ENCODE data around the gene CXCL17.

Gene CXCL17

DNA sequence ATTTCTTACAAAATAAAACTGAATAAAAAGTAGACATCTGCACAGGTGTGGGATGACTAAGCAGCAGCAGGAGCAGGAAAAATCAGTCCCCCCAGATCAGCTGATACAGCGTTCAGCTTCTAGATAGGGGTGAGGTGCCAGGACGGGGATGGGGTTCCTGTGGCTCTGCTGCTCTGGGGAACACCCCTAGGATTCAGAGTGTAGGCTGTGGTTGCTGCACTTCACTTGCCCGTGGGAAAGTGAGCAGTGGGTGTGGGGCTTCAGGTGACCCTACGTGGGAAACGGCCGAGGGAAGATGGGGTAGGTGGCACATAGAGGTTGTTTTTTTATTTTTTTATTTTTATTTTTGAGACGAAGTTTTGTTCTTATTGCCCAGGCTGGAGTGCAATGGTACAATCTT, 3.2 kb upstream of the CXCL17 start:
- Histone ChIP-seq H3K9me3 (ENCODE audit: insufficient read depth, low read length) (no peaks in the 10 kb centered on the region), H2AFZ (ENCODE audit: low read depth, low read length, severe bottlenecking) (no peak overlapping the region), H3K27me3 (ENCODE audit: low read length) (no peaks in the 10 kb centered on the region), H4K20me1 (ENCODE audit: low read depth, low read length) (no peaks in the 10 kb centered on the region), H3K36me3 (ENCODE audit: low read length) (no peaks in the 10 kb centered on the region), H3K9ac (ENCODE audit: low read length) (no peak overlapping the region), H3K4me2 (ENCODE audit: low read depth, low read length, poor library complexity, severe bottlenecking) (no peak overlapping the region), H3K4me3 (ENCODE audit: insufficient read depth, low read length, poor library complexity, severe bottlenecking) (no peak overlapping the region), H3F3A (ENCODE audit: insufficient read depth) (no peaks in the 10 kb centered on the region), H3K9me2 (replicated peaks; ENCODE audit: insufficient read depth, low read length) (no peaks in the 10 kb centered on the region), H3K27ac (ENCODE audit: low read depth, low read length) (no peak overlapping the region), H3K79me2 (ENCODE audit: insufficient read depth, low read length) (no peaks in the 10 kb centered on the region)
- TF ChIP-seq CTCF (IDR thresholded peaks at IDR 0.05; ENCODE audit: insufficient read depth, low read length, poor library complexity, severe bottlenecking) (no peak), EZH2phosphoT487 (conservative IDR thresholded peaks at IDR 0.05; ENCODE audit: low read length) (no peak)

GRCh38 chr19:42443944-42444398, 1.2 kb upstream of the CXCL17 start:
- H3K9me3 ChIP-seq (ENCODE audit: insufficient read depth, low read length) = no peaks in the 10 kb centered on the region
- H2AFZ ChIP-seq (ENCODE audit: low read depth, low read length, severe bottlenecking) = no peak overlapping the region
- no peaks in the 10 kb centered on the region for H3K79me2 ChIP-seq (ENCODE audit: insufficient read depth, low read length)
- no peaks in the 10 kb centered on the region for H3K9me2 ChIP-seq (replicated peaks; ENCODE audit: insufficient read depth, low read length)
- no peaks in the 10 kb centered on the region for H3K36me3 ChIP-seq (ENCODE audit: low read length)
- no peak for TF ChIP-seq EZH2phosphoT487 (conservative IDR thresholded peaks at IDR 0.05; ENCODE audit: low read length)
- H3K4me2 ChIP-seq (ENCODE audit: low read depth, low read length, poor library complexity, severe bottlenecking) = no peak overlapping the region
- no peaks in the 10 kb centered on the region for H3F3A ChIP-seq (ENCODE audit: insufficient read depth)
- H3K27ac ChIP-seq (ENCODE audit: low read depth, low read length) = no peak overlapping the region
- H4K20me1 ChIP-seq (ENCODE audit: low read depth, low read length) = no peaks in the 10 kb centered on the region
- no peaks in the 10 kb centered on the region for H3K27me3 ChIP-seq (ENCODE audit: low read length)
- no peak overlapping the region for H3K4me3 ChIP-seq (ENCODE audit: insufficient read depth, low read length, poor library complexity, severe bottlenecking)
- no peak overlapping the region for H3K9ac ChIP-seq (ENCODE audit: low read length)

DNA sequence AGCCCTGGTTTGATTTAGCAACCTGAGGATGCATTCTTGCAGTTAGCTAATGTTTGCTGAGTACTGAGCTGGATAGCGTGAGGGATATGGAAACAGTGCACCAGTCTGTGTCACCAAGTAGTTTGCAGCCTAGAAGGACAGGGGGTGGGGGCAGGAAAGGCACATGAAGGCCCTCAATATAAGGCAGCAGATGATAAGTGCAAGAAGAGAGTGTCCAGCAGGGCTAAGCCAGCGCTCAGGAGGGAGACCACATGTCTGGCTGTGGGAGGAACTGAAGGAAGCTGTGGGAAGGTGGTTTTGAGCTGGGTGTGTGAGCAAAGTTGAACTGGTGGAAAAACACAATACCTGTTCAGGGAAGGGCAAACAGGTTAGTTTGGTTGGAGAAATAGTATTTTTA, 1.7 kb downstream of the CXCL17 start:
- no peak overlapping the region for H3K9ac ChIP-seq (ENCODE audit: low read length)
- no peaks in the 10 kb centered on the region for H3K27me3 ChIP-seq (ENCODE audit: low read length)
- no peaks in the 10 kb centered on the region for H3K9me3 ChIP-seq (ENCODE audit: insufficient read depth, low read length)
- no peak for TF ChIP-seq CTCF (IDR thresholded peaks at IDR 0.05; ENCODE audit: insufficient read depth, low read length, poor library complexity, severe bottlenecking)
- no peak for TF ChIP-seq EZH2phosphoT487 (conservative IDR thresholded peaks at IDR 0.05; ENCODE audit: low read length)
- no peaks in the 10 kb centered on the region for H3F3A ChIP-seq (ENCODE audit: insufficient read depth)
- no peaks in the 10 kb centered on the region for H3K9me2 ChIP-seq (replicated peaks; ENCODE audit: insufficient read depth, low read length)
- H3K27ac ChIP-seq (ENCODE audit: low read depth, low read length) = no peak overlapping the region
- H3K79me2 ChIP-seq (ENCODE audit: insufficient read depth, low read length) = no peaks in the 10 kb centered on the region
- no peaks in the 10 kb centered on the region for H3K36me3 ChIP-seq (ENCODE audit: low read length)
- no peak overlapping the region for H3K4me3 ChIP-seq (ENCODE audit: insufficient read depth, low read length, poor library complexity, severe bottlenecking)
- H4K20me1 ChIP-seq (ENCODE audit: low read depth, low read length) = no peaks in the 10 kb centered on the region
- H2AFZ ChIP-seq (ENCODE audit: low read depth, low read length, severe bottlenecking) = no peak overlapping the region
- H3K4me2 ChIP-seq (ENCODE audit: low read depth, low read length, poor library complexity, severe bottlenecking) = no peak overlapping the region

GRCh38 chr19:42440357-42441048, 2.2 kb downstream of the CXCL17 start:
- TF ChIP-seq CTCF (IDR thresholded peaks at IDR 0.05; ENCODE audit: insufficient read depth, low read length, poor library complexity, severe bottlenecking) (peak; percentile 96), EZH2phosphoT487 (conservative IDR thresholded peaks at IDR 0.05; ENCODE audit: low read length) (no peak)
- Histone ChIP-seq H3K9ac (ENCODE audit: low read length) (no peak overlapping the region), H3K4me2 (ENCODE audit: low read depth, low read length, poor library complexity, severe bottlenecking) (no peak overlapping the region), H4K20me1 (ENCODE audit: low read depth, low read length) (no peaks in the 10 kb centered on the region), H3K36me3 (ENCODE audit: low read length) (no peaks in the 10 kb centered on the region), H3K27me3 (ENCODE audit: low read length) (no peaks in the 10 kb centered on the region), H3K4me3 (ENCODE audit: insufficient read depth, low read length, poor library complexity, severe bottlenecking) (no peak overlapping the region), H3K27ac (ENCODE audit: low read depth, low read length) (no peak overlapping the region), H3K9me3 (ENCODE audit: insufficient read depth, low read length) (no peaks in the 10 kb centered on the region), H3F3A (ENCODE audit: insufficient read depth) (no peaks in the 10 kb centered on the region), H3K9me2 (replicated peaks; ENCODE audit: insufficient read depth, low read length) (no peaks in the 10 kb centered on the region), H2AFZ (ENCODE audit: low read depth, low read length, severe bottlenecking) (no peak overlapping the region), H3K79me2 (ENCODE audit: insufficient read depth, low read length) (no peaks in the 10 kb centered on the region)

Data from SU-DHL-6 (cell line).